Karpas-422 (cell line): ENCODE data around the gene PSMC6. TPM values are rescaled to one million over a fixed set of nuclear protein-coding genes. Genes with fewer than 3 reads are reported as not detected.
A peak's percentile ranks its signal among the peaks of the same experiment; 100 is the strongest.

Experiments used
- DNase-seq: peaks from one replicate; pipeline ENCODE4 v3.0.0-alpha.2; 2015
- H2AFZ ChIP-seq: fragments of 200-600 bp; sonication (generic); 2 replicates; pipeline ENCODE4 v1.6.1; 2014; ENCODE audit warnings: antibody characterized with exemption, low read length, mixed read lengths
- H3K27ac ChIP-seq: fragments of 200-600 bp; sonication (generic); 2 replicates; pipeline ENCODE4 v1.5.1; 2014; ENCODE audit warnings: mild to moderate bottlenecking, low read length, moderate library complexity
- H3K27me3 ChIP-seq: fragments of 200-600 bp; sonication (generic); 2 replicates; pipeline ENCODE4 v1.6.1; 2014; ENCODE audit warnings: low read length, mixed read lengths
- H3K36me3 ChIP-seq: fragments of 200-600 bp; sonication (generic); 2 replicates; pipeline ENCODE4 v1.6.1; 2014; ENCODE audit warnings: low read length, mixed read lengths; ENCODE audit not compliant: insufficient read depth
- H3K4me1 ChIP-seq: fragments of 200-600 bp; sonication (generic); 2 replicates; pipeline ENCODE4 v1.6.1; 2014; ENCODE audit warnings: mild to moderate bottlenecking, low read length, mixed read lengths
- H3K4me2 ChIP-seq: fragments of 200-600 bp; sonication (generic); 2 replicates; pipeline ENCODE4 v1.6.1; 2014; ENCODE audit warnings: low read length, low read depth, mild to moderate bottlenecking; ENCODE audit not compliant: poor library complexity, severe bottlenecking
- H3K4me3 ChIP-seq: fragments of 200-600 bp; sonication (generic); 2 replicates; pipeline ENCODE4 v1.5.1; 2014; ENCODE audit warnings: mild to moderate bottlenecking, antibody characterized with exemption, low read length, mixed read lengths
- H3K79me2 ChIP-seq: fragments of 200-600 bp; sonication (generic); 2 replicates; pipeline ENCODE4 v1.6.1; 2014; ENCODE audit warnings: mild to moderate bottlenecking, low read length, mixed read lengths
- H3K9ac ChIP-seq: fragments of 200-600 bp; sonication (generic); 2 replicates; pipeline ENCODE4 v1.6.0; 2014; ENCODE audit warnings: low read length
- H3K9me2 ChIP-seq: fragments of 200-600 bp; sonication (generic), shearing (Covaris generic); replicated peaks from 2 replicates; pipeline ENCODE4 v1.6.0; 2014; ENCODE audit warnings: mild to moderate bottlenecking, low read length, moderate library complexity; ENCODE audit not compliant: insufficient read depth
- H3K9me3 ChIP-seq: fragments of 300-700, 200-600 bp; sonication (generic); 2 replicates; pipeline ENCODE4 v1.6.1; 2014; ENCODE audit warnings: low read length, mixed read lengths
- H4K20me1 ChIP-seq: fragments of 200-600 bp; sonication (generic); 2 replicates; pipeline ENCODE4 v1.6.1; 2014; ENCODE audit warnings: mild to moderate bottlenecking, antibody characterized with exemption, low read length, low read depth; ENCODE audit not compliant: insufficient read depth
- total RNA-seq: library from RNA; depleted of rRNA; stranded (reverse); fragments of >200 nt; shearing (Covaris generic); gene quantifications from 2 replicates; pipeline ENCODE4 v1.2.3, GENCODE V29; 2014; ENCODE audit warnings: low replicate concordance; rRNA removed

The PSMC6 gene
- 123 and 132 TPM in 2 replicates for total RNA-seq

- Histone ChIP-seq H3K4me3 (peak within 1 kb of the TSS; percentile 80), H2AFZ (peak within 1 kb of the TSS; percentile 49), H3K27ac (peak within 1 kb of the TSS; percentile 50), H3K9ac (peak within 1 kb of the TSS; percentile 84), H4K20me1 (peaks cover 9% of the 10 kb centered on the region; the same call in 1 of the 2 replicates), H3K36me3 (peaks cover 38% of the 10 kb centered on the region), H3K27me3 (no peaks in the 10 kb centered on the region), H3K4me2 (peak within 1 kb of the TSS; percentile 83), H3K79me2 (peaks cover 49% of the 10 kb centered on the region), H3K9me3 (no peaks in the 10 kb centered on the region), H3K9me2 (no peaks in the 10 kb centered on the region), H3K4me1 (peaks cover 45% of the 10 kb centered on the region)
- peak; percentile 99 for DNase-seq
Observed at GRCh38 chr14:52706724-52707706, at the start of gene PSMC6. Gene PSMC6, plus strand, starts transcription at chr14:52707200. Its CDS starts 20 bp downstream, at chr14:52707220.

GRCh38 chr14:52660325-52660724 lies 46.7 kb upstream of the PSMC6 start:
- Histone ChIP-seq H3K79me2 (no peaks in the 10 kb centered on the region; the same call in 1 of the 2 replicates), H3K4me1 (peaks cover 4% of the 10 kb centered on the region; the same call in 1 of the 2 replicates), H3K36me3 (peaks cover 30% of the 10 kb centered on the region), H4K20me1 (no peaks in the 10 kb centered on the region), H3K27ac (no peak overlapping the region), H3K9me3 (no peaks in the 10 kb centered on the region), H3K4me3 (no peak overlapping the region), H3K27me3 (no peaks in the 10 kb centered on the region), H2AFZ (no peak overlapping the region), H3K4me2 (no peak overlapping the region), H3K9me2 (no peaks in the 10 kb centered on the region), H3K9ac (no peak overlapping the region)
- no peak for DNase-seq

- Histone ChIP-seq H3K27me3 (no peaks in the 10 kb centered on the region), H2AFZ (no peak overlapping the region), H3K4me1 (peaks cover 4% of the 10 kb centered on the region; the same call in 1 of the 2 replicates), H3K9me2 (no peaks in the 10 kb centered on the region), H3K27ac (no peak overlapping the region), H3K9ac (no peak overlapping the region), H4K20me1 (no peaks in the 10 kb centered on the region), H3K4me2 (no peak overlapping the region), H3K9me3 (no peaks in the 10 kb centered on the region), H3K4me3 (no peak overlapping the region), H3K79me2 (no peaks in the 10 kb centered on the region; the same call in 1 of the 2 replicates), H3K36me3 (peaks cover 33% of the 10 kb centered on the region)
- no peak for DNase-seq
Observed at GRCh38 chr14:52660832-52661231, 46.2 kb upstream of the PSMC6 start.

GRCh38 chr14:52661314-52661713 lies 45.7 kb upstream of the PSMC6 start:
- Histone ChIP-seq H4K20me1 (no peaks in the 10 kb centered on the region), H3K9ac (no peak overlapping the region), H3K36me3 (peaks cover 35% of the 10 kb centered on the region), H3K4me3 (no peak overlapping the region), H3K27me3 (no peaks in the 10 kb centered on the region), H3K9me3 (no peaks in the 10 kb centered on the region), H3K4me2 (no peak overlapping the region), H3K9me2 (no peaks in the 10 kb centered on the region), H3K4me1 (peaks cover 4% of the 10 kb centered on the region; the same call in 1 of the 2 replicates), H2AFZ (no peak overlapping the region), H3K27ac (no peak overlapping the region), H3K79me2 (no peaks in the 10 kb centered on the region; the same call in 1 of the 2 replicates)
- DNase-seq, result no peak

DNA sequence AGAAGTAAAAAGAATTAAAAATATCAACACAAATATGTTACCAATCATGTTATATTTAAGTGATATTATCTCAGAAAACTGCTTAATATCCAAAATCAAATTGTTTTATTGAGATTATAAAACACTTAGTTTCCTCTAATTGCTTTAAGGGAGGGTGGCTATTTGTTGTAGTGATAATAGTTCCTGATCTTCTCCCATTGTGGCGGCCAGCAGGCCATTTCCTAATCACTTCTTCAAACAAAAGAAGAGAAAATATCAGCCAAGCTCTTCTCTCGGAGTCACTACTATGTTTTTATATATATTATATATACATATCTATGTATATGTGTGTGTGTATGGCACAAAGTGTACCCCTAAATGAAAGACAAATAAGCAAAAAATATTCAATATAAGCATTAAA lies 43.1 kb upstream of the PSMC6 start:
- no peaks in the 10 kb centered on the region for H3K27me3 ChIP-seq
- no peaks in the 10 kb centered on the region for H3K9me3 ChIP-seq
- H3K9ac ChIP-seq, result no peak overlapping the region
- H3K79me2 ChIP-seq, result no peaks in the 10 kb centered on the region; the same call in 1 of the 2 replicates
- H4K20me1 ChIP-seq, result no peaks in the 10 kb centered on the region
- no peak overlapping the region for H3K27ac ChIP-seq
- no peak overlapping the region for H3K4me2 ChIP-seq
- DNase-seq, result no peak
- H3K4me3 ChIP-seq, result no peak overlapping the region
- no peak overlapping the region for H2AFZ ChIP-seq
- peaks cover 23% of the 10 kb centered on the region for H3K36me3 ChIP-seq
- H3K9me2 ChIP-seq, result no peaks in the 10 kb centered on the region
- no peaks in the 10 kb centered on the region for H3K4me1 ChIP-seq

GRCh38 chr14:52678591-52678990 lies 28.4 kb upstream of the PSMC6 start:
- peak; percentile 70 for DNase-seq
- Histone ChIP-seq H3K9ac (no peak overlapping the region), H3K9me2 (no peaks in the 10 kb centered on the region), H3K27me3 (no peaks in the 10 kb centered on the region), H3K27ac (no peak overlapping the region), H3K36me3 (peaks cover 32% of the 10 kb centered on the region), H3K9me3 (no peaks in the 10 kb centered on the region), H3K4me1 (peaks cover 10% of the 10 kb centered on the region), H3K4me3 (no peak overlapping the region), H2AFZ (no peak overlapping the region), H4K20me1 (no peaks in the 10 kb centered on the region), H3K79me2 (peaks cover 53% of the 10 kb centered on the region), H3K4me2 (no peak overlapping the region)

DNA sequence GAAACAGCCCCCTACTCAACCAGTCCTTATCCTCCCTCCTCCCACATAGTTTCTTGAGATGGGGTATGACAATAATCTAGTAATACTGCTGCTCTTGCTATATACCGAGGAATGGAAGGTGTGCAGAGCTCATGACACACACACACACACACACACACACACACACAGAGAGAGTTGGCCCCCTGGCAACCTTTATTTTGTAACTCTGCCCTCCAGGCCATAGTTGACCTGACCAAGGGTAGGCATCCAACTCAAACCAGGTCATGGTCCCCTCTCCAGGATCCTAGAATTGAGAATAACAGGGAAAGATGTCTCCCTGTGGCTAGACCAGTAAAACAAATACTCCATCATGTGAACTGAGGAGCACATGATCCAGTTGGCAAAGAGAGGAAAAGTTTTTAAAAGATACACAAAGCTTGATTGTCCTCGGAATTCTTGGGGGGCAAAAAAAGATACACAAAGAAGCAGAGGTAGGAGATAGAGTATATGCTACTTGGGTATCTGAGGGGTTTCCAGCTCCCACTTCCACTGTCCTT lies 22.9 kb upstream of the PSMC6 start:
- H3K79me2 ChIP-seq, result peaks cover 83% of the 10 kb centered on the region
- H3K36me3 ChIP-seq, result peaks cover 7% of the 10 kb centered on the region; the same call in 1 of the 2 replicates
- H3K27me3 ChIP-seq, result no peaks in the 10 kb centered on the region
- H3K9me3 ChIP-seq, result no peaks in the 10 kb centered on the region
- no peaks in the 10 kb centered on the region for H3K9me2 ChIP-seq
- no peak for DNase-seq
- no peak overlapping the region for H3K9ac ChIP-seq
- peaks cover 19% of the 10 kb centered on the region for H3K4me1 ChIP-seq
- peaks cover 20% of the 10 kb centered on the region; the same call in 1 of the 2 replicates for H4K20me1 ChIP-seq
- H3K4me2 ChIP-seq, result no peak overlapping the region
- no peak overlapping the region for H3K27ac ChIP-seq
- H3K4me3 ChIP-seq, result no peak overlapping the region
- no peak overlapping the region for H2AFZ ChIP-seq

- H3K36me3 ChIP-seq, result 0 out of 2 replicates have a peak, but pooled peaks cover under 1% of the 10 kb centered on the region
- H2AFZ ChIP-seq, result no peak overlapping the region
- peaks cover 19% of the 10 kb centered on the region for H3K4me1 ChIP-seq
- H3K9ac ChIP-seq, result no peak overlapping the region
- no peak overlapping the region for H3K4me2 ChIP-seq
- H3K79me2 ChIP-seq, result peaks cover 93% of the 10 kb centered on the region
- H3K27me3 ChIP-seq, result no peaks in the 10 kb centered on the region
- H3K9me3 ChIP-seq, result no peaks in the 10 kb centered on the region
- no peak overlapping the region for H3K27ac ChIP-seq
- no peaks in the 10 kb centered on the region for H3K9me2 ChIP-seq
- no peak for DNase-seq
- H4K20me1 ChIP-seq, result peaks cover 31% of the 10 kb centered on the region
- H3K4me3 ChIP-seq, result no peak overlapping the region
Observed at GRCh38 chr14:52686176-52686575, 20.8 kb upstream of the PSMC6 start.
